Measurements from ENCODE around the gene FPGS. TPM values are rescaled to one million over a fixed set of nuclear protein-coding genes. Genes with fewer than 3 reads are reported as not detected.
"Not testable (repeated sequence)": the region's sequence is repeated elsewhere in the genome, so short reads cannot be mapped to it uniquely, and the experiment has no call there.

The FPGS gene, protein sequence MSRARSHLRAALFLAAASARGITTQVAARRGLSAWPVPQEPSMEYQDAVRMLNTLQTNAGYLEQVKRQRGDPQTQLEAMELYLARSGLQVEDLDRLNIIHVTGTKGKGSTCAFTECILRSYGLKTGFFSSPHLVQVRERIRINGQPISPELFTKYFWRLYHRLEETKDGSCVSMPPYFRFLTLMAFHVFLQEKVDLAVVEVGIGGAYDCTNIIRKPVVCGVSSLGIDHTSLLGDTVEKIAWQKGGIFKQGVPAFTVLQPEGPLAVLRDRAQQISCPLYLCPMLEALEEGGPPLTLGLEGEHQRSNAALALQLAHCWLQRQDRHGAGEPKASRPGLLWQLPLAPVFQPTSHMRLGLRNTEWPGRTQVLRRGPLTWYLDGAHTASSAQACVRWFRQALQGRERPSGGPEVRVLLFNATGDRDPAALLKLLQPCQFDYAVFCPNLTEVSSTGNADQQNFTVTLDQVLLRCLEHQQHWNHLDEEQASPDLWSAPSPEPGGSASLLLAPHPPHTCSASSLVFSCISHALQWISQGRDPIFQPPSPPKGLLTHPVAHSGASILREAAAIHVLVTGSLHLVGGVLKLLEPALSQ
- 21.7 TPM for total RNA-seq

DNA sequence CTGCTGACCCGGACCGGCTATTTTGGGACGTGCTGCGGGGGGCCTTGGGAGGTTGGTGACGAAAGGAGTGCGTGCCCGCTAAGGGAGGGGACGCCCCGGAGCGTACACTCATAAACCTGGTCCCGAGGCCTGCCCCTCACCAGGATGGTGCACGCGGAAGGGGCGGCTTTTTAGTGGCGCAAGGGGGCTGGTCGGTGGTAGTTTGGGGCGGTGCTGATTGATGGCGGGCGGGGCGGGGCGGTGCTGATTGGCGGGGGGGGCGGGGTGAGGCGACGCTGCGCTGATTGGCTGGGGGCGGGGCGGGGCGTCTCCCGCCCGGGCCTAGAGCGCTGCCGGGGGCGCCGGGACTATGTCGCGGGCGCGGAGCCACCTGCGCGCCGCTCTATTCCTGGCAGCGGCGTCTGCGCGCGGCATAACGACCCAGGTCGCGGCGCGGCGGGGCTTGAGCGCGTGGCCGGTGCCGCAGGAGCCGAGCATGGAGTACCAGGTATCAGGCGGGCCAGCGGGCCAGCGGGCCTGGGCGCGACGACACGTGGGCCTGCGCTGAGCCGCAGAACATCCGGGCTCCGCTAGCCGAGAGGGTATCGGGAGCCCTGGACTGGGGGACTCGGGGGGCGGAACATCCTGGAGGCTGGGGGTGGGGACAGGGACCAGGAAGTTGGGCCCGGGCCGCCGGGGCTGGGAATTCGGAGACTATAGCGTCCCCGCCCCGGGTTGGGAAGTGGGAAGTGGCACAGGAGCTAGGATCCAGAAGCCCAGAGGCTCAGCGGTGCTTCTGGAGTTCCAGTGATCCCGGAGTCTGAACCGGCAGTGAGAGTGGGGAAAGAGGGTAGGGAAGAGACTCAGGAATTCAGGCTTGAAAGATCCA, at the start of gene FPGS:
Gene FPGS, plus strand, starts transcription at position 307 of the 868 bp plus-strand sequence. Its CDS starts 43 bp downstream, at position 350.
- peak; percentile 72 for DNase-seq

DNA sequence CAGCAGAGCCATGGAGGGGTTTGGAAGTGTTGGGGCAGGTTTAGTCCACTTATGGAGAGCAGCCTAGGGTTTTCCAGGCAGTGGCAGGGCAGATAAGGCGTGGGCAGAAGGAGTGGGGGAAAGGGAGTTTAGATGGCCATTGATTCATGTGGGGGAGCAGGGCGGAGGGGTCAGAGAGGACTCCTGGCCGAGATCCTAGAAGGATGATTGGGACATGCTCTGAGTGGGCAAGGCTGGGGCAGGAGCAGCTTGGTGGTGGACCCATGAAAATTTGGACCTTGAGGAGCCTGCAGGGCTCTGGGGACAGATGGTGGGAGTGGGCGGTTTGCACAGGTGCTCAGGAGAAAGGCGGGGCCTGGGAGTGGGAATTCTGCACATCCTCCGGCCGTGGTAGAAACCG, 49.5 kb upstream of the FPGS start:
- no peak for DNase-seq

DNA sequence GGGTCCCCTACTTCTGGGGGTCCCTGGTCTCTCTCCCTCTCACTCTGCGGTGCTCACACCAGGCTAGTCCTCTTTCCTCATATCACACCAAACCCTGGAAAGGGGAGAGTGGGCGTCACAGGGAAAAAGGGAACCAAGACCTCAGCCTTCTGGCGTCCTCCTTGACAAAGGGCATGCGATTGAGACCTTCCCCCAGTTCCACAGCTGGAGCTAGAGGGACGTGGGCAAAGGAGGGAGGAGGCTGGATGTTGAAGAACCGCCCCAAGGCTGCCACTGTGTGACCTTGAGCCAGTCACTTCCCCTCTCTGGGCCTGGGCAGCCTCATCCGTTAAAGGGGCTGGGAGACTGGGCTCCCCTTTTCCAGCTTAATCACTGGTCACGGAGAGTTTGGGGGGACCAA, 49.1 kb upstream of the FPGS start:
- no peak for DNase-seq

DNA sequence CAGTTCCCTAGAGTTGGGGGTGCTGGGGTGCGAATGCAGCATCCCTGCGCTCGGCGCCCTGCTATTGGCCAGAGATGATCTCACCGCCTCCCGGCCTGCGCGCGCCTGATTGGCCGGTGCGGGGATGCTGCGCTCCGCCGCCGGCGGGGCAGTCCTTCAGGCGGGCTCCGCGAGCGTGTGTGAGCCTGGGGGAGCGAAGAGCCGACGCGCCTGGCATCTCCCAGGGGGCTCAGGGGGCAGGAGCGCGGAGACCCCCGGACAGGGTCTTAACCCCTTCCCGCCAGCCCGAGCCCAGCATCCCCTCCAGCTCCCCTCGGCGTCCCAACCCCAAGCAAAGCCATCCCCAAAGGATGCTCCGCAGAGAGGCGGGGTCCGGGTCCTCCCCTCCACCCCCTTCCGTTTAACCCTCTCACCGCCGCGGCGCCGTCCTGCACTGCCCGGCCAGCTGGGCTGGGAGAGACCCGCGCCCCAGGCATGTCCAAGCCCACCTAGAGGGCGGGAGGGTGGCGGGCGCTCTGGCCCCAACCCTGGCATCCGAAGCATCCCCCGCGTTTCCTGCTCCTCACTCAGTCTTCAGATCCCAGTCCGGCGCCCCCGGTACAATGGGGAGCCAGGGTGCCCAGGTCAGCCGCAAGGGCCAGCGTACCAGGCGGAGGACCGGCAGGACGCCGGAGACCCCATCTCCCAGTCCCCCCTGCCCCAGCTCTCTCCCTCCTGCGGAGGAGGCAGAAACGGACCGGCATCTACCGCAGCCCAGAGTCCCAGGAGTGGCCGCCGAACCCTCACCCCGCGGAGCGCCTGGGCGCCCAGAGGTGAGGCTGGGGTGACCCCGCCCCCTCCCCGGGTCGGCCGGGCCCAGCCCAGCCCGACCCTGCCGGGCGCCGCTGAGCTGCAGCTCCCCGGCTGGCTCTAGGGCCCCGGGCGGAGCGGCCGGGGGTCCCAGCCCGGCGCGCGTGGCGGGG, 48.3 kb upstream of the FPGS start:
- DNase-seq: no peak

DNA sequence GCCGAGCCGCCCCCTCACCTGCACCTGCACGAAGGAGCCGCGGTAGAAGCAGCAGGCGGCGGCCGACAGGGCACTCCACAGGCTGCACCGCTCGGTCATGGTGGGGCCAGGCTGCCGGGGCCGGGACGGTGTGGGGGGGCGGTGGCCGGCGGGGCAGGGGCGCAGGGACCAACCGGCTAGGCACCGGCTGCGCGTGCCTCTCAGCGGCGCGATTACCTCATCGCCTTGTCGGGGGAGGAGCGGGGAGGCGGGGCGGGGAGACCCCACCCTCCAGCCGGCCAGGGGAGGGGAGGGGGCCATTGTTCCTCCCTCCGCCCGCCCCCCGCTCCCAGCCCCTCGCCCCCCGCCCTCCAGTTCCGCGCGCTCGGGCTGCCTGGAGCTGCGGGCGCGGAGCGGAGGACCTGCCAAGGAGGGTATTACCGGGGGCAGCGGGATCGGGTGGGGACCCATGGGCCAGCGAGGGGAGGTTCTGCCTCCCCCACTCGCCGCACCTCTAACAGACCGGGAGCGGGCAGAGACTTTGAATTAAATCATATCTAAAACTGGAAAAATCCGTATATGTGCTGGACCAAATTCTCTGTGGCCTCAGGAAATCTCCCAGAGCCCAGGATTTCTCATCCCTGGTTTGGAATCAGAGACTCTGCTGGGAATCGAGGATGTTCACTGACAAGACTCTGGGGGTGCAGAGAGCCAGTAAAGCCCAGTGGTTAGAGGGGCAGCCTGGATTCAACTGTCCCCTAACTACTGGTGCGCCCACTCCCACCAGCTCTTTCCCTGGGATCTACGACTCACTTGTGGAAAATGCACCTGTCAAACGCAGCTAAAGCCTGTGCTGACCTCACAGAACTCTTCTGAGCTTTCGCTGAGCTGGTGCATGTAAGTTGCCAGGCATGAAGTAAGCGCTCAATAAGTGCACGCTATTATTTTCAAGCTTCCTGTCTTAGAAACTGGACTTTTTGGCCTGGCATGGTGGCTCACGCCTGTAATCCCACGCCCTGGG, 47.3 kb upstream of the FPGS start:
- no peak for DNase-seq

DNA sequence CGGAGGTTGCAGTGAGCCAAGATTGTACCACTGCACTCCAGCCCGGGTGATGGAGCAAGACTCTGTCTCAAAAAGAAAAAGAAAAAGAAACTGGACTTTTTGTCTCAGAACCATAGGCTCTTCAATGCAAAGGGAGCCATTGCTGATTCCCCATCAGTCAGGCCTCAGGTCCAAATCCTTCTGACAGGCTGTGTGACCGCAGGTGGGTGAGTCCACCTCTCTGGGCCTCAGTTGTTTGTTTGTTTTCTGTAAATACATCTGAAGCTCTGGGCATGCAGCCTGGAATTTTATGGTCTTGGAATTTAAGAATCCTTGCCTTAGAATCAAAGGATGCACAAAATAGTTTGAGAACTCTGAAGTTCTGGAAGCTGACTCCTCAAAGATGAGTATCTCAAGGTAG, 46.4 kb upstream of the FPGS start:
- DNase-seq: no peak

DNA sequence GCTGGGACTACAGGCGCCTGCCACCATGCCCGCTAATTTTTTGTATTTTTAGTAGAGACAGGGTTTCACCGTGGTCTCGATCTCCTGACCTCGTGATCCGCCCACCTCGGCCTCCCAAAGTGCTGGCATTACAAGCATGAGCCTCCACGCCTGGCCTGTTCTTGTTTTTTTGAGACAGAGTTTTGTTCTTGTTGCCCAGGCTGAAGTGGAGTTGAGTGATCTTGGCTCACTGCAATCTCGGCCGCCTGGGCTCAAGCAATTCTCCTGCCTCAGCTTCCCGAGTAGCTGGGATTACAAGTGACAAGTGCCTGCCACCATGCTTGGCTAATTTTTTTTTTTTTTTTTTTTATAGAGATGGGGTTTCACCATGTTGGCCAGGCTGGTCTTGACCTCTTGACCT, 45.9 kb upstream of the FPGS start:
- not testable (repeated sequence) for DNase-seq

DNA sequence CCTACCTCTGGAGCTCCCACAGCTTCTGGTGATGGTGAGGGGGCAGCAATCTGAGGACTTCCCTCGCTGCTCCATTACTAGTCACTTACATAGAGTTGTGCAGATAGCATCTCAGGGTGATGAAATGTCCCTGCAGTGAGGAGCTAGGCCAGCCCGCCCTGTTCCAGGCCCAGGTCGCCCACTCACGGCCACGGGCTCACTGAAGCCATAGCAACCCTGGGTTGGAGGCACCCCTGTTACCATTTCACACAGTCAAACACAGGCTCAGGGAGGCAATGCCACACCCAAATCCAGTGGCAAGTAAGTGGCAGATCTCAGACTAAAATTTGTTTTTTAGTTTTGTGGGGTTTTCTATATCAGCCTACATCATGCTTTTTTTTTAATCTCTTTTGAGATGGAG, 43.8 kb upstream of the FPGS start:
- no peak for DNase-seq

DNA sequence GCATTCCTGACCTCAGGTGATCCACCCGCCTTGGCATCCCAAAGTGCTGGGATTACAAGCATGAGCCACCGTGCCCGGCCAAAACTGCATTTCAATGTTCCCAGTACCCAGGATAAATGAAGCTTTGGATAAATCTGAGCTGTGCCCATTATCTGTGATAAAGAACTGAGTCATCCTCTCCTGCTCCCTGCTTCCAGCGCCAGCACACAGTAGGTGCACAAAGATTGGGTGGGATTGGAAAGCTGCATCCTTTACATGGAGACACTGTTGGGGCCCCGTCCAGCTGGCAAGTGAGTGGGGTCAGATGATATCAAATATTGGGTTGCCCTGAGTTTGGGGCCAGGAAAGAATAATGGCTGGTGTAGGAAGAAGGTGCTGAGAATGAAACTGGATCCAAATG, 41.6 kb upstream of the FPGS start:
- DNase-seq: no peak

DNA sequence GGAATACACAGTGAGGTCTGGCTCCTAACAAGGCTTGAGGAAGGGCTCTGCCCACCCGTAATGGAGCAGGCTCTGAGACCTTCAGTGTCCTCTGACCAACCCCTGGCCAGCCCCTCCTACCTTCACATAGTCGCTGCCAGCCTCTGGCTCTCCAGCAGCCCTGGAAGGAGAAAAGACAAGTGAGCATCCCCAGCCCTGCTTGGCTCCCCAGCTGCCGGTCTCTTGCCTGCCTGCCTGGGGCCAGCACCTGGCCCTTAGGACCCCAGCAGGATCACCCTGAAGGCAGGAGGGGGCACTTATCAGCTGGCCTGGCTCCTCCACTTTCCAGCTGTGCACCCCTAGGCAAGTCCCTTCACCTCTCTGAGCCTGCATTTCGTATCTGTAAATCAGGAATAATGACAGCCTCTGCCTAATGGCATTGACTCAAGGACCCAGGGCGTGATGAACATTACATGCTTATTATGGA, 41.2 kb upstream of the FPGS start:
- no peak for DNase-seq

DNA sequence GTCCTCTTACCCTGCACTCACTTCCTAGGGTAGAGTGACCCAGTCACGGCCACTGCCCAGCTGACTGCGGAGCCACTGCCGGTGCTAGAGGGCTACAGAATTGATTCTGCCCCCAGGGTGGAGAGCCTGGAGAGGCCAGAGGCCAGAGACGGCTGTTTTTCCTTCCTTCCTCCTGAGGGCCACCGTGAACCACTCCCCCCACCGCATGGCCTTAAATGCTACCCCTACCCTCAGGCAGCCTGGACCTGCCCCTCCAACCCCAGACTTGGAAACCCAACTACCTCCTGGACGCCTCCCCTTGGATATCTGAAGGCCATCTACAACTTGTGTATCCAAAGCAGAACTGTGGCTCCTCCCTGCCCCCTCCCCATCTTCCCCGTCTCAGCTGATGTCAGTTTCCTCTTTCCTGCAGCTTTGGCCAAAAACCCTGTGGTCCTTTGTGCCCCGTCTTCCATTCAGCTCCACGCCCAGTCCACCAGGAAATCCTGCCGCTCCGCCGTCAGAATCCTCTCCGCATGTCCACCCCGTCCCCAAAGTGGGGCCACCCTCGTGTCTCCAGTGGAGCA, 40.5 kb upstream of the FPGS start:
- no peak for DNase-seq

DNA sequence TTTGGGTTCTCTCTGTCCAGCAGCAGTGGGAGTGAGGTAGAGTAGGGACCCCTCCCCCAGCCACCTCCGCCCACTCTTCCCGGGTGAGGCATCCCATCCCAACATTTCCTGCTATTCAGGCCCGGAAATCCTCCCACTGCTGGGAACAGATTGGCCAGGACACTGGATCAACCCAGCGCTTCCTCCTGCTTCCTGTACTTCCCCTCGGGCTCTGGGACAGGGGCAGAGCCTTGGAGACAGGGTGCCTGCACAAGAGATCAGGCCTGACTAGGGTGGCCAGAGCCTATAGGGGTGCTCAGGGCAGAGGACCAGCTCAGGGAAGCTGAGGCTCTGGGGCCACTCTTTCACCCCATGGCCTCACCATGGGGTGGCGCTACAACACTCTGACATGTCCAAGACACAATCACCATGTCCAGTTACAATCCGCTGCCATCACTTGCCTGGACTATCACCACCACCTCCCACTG, 38.7 kb upstream of the FPGS start:
- peak; percentile 31 for DNase-seq

DNA sequence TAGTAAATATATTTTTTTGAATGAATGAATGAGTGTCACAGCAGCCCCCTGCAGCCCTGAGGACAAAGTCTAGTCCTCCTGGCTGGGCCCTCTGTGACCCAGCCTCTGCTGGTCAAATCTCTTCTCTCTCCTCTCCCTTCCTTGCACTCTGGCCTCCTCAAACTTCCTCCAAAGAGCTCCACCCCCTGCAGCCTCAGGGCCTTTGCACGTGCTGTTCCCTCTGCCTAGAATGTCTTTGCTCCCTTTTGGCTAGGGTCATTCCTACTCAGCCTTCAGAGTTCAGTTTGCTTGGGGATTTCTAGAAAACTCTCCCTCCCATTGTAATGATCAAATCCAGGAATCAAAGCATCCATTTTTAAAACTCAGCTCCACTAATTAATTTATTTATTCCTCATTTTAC, 37.3 kb upstream of the FPGS start:
- no peak for DNase-seq

DNA sequence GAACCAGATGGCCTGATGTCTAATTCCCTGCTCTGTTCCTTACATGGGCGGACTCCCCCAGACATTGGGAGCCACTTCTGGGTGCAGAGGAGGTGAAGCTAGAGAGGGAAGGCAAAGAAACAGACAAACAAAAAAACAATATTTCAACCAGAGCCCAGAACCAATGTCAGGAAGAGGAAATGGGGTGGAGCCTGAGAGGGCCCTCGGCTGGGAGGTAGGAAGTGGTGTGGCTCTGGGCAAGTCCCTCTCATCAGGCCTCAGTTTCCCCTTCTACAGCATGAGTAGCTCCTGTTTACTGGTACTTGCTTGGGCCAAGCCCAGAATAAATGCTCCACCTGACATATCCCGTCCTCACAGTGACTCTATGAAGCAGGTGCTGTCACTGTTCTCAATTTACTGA, 35.3 kb upstream of the FPGS start:
- no peak for DNase-seq

DNA sequence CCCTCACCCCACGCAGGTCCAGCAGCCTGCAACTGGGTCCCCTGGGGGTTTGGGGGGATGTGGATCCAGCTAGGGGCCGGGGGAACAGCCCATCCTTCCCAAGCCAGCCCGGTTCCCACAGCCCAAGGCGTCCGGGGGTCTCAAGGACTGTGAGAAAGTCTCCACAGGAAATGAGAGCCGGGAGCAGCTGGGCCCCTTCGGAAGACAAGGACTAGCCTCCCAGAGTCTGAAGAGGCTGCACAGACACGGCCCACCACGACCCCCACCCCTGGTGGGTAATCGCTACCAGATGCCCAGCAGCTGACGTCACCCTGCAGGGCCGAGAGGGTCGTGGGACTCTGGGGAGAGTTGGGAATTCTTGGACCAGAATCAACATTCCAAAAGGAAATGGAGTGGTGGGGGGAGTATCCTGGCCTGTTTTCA, 34.8 kb upstream of the FPGS start:
- peak; percentile 43 for DNase-seq

DNA sequence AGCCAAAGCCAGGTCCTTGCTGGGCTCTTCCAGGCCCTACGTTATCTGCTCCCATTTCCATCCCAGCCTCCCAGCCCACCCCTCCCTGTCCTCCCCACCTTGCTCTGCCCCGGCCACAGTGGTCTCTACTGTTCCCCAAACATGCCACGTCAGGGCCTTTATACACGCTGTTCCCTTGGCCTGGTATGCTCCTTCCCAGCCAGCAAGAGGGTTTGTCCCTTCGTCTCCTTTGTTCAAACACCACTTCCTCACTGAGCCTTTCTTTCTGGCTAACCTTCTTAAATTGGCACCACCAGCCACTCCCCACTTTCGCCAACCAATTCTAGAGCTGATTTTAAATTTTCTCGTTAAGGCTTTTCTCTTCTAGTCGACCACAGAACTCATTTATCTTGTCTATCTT, 34.0 kb upstream of the FPGS start:
- no peak for DNase-seq

DNA sequence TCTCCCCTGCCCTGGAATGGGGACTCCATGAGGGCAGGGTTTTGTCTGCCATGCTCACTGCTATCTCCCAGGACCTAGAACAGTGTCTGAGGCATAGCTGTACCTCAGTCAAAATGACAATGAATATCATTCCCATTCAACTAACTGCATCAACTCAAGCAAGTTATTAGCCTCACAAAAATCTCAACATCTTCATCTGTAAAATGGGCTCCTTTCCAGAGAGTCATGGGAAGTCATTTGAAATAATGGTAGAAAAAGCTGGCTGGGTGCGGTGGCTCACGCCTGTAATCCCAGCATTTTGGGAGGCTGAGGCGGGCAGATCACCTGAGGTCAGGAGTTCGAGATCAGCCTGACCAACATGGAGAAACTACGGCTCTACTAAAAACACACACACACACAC, 33.6 kb upstream of the FPGS start:
- no peak for DNase-seq

DNA sequence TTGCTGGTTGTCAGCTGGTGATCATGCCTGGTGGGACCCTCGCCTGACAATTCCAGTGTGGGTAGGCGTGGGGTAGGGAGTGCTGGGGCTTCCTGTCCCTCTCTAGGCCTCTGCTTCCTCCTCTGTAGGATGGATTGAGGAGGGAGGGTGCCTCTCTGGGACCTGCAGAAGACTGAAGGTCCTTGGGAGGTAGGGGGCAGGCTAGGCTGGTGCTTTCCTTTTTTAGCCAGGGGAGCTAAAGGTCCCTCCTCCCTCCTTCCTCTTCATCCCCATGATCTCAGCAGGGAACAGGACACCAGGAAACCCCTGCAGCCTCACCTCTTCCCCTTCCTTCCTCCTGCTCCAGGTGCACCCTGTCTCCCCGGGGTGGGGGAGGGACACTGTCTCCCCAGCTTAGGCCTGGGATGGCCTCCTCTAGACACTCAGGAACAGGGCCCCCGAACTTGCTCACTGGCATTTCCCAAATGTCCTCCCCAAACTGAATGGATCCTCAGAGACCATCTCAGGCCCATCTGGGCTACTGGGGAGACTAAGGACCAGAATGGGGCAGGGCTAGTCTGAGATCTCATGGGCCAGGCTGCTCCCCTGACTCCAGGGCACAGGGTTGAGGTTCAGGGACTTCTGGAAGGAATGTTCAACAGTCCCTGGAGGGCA, 32.6 kb upstream of the FPGS start:
- no peak for DNase-seq

DNA sequence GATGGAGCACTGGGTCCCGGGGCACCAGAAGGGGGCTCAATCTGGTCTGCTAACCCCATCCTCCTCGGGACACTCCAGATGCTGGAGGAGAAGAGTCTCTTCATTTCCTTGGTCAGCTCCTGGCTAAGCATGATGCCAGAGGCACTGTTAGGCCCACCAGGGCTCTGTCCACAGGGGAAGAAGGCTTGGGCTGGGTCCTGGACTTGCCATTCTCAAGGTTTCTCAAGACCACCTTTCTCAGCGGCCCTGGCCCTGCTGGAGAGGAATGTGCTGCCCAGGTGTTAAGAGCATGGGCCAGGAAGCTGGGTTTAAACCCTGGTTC, 32.1 kb upstream of the FPGS start:
- DNase-seq: no peak

Measured in skin of body (tissue), 2 donors.